HEK293T (cell line): ENCODE results near the gene LRBA.

Experiments used
- ARNT ChIP-seq: fragments of 450-650 bp; IDR thresholded peaks from 2 replicates; pipeline ENCODE4 v1.6.1; 2017; ENCODE audit warnings: mild to moderate bottlenecking
- CTBP1 ChIP-seq: fragments of 450-650 bp; IDR thresholded peaks from 2 replicates; pipeline ENCODE4 v1.6.1; 2016; ENCODE audit warnings: borderline replicate concordance
- ELF4 ChIP-seq: fragments of 450-650 bp; IDR thresholded peaks from 2 replicates; pipeline ENCODE4 v1.6.1; 2017; ENCODE audit warnings: antibody characterized with exemption
- FOXA1 ChIP-seq: fragments of 450-650 bp; IDR thresholded peaks from 2 replicates; pipeline ENCODE4 v1.6.1; 2016; ENCODE audit warnings: mild to moderate bottlenecking
- FOXK2 ChIP-seq: fragments of 450-650 bp; IDR thresholded peaks from 2 replicates; pipeline ENCODE4 v1.6.1; 2016; ENCODE audit warnings: mild to moderate bottlenecking
- FOXM1 ChIP-seq: fragments of 450-650 bp; IDR thresholded peaks from 2 replicates; pipeline ENCODE4 v1.6.1; 2017; ENCODE audit warnings: mild to moderate bottlenecking, borderline replicate concordance
- HDGF ChIP-seq: fragments of 450-650 bp; IDR thresholded peaks from 2 replicates; pipeline ENCODE4 v1.6.1; 2017; ENCODE audit warnings: antibody characterized with exemption, borderline replicate concordance
- L3MBTL2 ChIP-seq: fragments of 450-650 bp; conservative IDR thresholded peaks from 2 replicates; pipeline ENCODE4 v1.6.1; 2016; ENCODE audit warnings: mild to moderate bottlenecking
- NFRKB ChIP-seq: fragments of 450-650 bp; IDR thresholded peaks from 2 replicates; pipeline ENCODE4 v1.6.1; 2016; ENCODE audit warnings: mild to moderate bottlenecking, moderate library complexity
- SUZ12 ChIP-seq: fragments of 450-650 bp; IDR thresholded peaks from 2 replicates; pipeline ENCODE4 v1.6.1; 2016; ENCODE audit warnings: mild to moderate bottlenecking
- TARDBP ChIP-seq: fragments of 450-650 bp; IDR thresholded peaks from 2 replicates; pipeline ENCODE4 v1.6.1; 2016
- ZNF384 ChIP-seq: fragments of 450-650 bp; IDR thresholded peaks from 2 replicates; pipeline ENCODE4 v1.6.1; 2016
- TF ChIP-seq, protein P1 (sequence below): fragments of 450-650 bp; IDR thresholded peaks from 2 replicates; pipeline ENCODE4 v1.6.1; 2016

DNA sequence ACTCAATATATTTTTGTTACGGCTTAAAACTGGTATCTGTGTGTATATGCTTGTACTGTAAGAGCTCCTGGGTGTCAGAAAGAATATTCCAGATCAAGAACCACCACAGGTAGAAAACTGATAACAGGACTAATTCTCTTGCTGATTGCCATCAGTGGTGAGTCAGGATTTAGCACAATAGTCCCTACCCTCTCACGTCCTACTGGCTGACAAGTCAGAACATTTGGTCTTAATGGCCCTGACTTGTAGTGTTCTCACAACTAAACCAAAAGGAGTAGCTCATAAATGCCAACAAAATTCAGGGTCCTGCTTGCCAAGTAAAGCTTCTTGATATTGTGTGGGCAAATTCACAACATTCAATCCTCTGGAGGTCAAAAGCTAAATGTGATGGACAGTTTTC is 538.3 kb downstream of the LRBA start:
- TF ChIP-seq NFRKB (no peak), TARDBP (no peak), FOXM1 (no peak), HDGF (no peak), SUZ12 (no peak), FOXK2 (no peak), FOXA1 (no peak), ZNF384 (no peak), CTBP1 (no peak), L3MBTL2 (no peak), ELF4 (no peak), ARNT (no peak)
- TF ChIP-seq, protein P1, sequence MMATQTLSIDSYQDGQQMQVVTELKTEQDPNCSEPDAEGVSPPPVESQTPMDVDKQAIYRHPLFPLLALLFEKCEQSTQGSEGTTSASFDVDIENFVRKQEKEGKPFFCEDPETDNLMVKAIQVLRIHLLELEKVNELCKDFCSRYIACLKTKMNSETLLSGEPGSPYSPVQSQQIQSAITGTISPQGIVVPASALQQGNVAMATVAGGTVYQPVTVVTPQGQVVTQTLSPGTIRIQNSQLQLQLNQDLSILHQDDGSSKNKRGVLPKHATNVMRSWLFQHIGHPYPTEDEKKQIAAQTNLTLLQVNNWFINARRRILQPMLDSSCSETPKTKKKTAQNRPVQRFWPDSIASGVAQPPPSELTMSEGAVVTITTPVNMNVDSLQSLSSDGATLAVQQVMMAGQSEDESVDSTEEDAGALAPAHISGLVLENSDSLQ, result no peak
